ENCODE data around the gene ZNF660. TPM values are rescaled to one million over a fixed set of nuclear protein-coding genes. Genes with fewer than 3 reads are reported as not detected.

The ZNF660 gene
- total RNA-seq, result 0.94 and 1.3 TPM in 2 replicates

DNA sequence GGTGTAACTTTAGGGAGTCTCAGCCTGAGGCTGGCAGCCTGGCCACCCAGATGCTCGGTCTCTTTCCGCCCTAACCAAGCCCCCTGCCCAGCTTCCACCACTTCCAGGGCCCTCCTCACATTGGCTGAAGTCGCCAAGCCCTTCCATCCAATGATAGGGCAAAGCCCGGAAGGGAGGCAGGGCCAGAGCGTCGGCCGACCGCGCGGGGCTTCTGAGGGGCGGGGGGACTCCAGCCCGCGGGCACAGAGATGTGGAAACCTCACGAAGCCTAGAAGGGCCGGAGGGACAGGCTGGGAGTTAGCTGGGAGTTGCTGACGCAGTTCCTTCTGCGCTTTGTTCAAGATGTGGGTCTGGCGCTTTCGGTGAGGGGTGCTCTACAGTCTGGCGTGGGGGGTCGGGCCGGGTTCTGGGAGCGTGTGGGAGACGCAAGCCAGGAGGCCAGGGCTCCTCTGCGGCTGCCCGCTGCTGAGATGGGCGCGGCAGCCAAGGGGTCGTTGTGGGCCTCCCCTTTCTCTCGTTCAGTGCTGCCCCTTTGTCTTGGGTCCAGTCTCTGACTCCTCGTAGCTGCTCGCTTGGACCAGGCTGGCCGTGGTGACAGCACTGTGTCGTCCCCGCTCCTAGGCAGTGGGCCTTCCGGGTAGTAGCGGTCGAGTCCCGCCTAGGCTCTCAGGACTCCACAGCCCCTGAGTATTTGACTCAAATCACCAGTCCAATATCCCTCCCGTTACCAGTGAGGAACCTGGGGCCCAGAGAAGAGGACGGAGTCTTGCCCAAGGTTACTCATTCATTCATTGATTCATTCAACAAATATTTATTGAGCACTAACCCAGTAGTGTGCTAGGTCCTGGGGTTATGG, at the start of gene ZNF660:
Gene ZNF660, plus strand, starts transcription at position 319 of the 856 bp plus-strand sequence. CDS start 9,230 bp downstream, outside the sequence.

DNA sequence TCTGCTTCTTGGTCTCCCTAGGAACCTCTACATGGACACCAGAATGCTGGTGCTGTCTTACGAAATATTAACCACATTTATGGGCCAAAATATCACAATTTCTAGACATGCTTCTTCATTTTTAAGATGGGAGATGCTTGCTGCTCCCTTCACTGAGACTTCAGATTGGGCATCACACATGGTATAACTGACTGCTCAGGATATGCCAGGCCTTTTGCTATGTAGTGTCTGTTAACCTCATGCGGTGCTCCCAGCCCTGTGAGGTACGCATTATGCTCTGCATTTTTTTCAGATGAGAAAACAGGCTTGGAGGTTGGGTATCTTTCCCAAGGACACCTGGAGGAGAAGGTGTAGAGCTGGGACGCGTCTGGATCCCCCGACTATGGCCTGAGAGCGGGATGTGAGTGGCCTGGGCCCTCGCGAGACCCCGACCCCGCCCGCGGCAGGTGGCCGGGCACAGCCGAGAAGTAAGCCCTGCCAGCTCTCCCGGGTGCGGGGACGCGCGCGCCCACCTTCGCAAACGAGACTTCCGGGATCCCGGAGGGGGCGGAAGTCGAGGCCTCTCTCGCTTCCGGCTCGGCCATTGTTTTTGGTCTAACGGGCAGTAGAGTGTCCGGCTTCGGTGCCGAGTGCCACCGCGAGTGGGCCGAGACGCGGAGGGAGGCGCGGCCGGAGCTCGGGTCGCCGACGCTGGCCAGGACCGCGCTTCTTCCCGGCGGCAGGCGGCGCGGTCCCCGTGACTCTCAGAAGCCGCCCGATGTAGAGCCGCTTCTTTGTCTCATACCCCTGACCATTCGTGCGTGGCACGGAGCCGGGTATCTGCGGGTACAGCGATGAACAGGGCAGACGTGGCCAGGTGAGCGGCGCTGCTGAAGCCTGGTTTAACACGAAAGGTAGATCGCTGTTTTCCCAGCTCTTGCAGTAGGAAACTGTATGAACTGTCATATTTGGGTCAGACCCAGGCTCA, 29.9 kb upstream of the ZNF660 start, which contains the start of gene ZKSCAN7:
Gene ZKSCAN7, plus strand, starts transcription at position 568 of the 967 bp plus-strand sequence. CDS start 1,855 bp downstream, outside the sequence.

DNA sequence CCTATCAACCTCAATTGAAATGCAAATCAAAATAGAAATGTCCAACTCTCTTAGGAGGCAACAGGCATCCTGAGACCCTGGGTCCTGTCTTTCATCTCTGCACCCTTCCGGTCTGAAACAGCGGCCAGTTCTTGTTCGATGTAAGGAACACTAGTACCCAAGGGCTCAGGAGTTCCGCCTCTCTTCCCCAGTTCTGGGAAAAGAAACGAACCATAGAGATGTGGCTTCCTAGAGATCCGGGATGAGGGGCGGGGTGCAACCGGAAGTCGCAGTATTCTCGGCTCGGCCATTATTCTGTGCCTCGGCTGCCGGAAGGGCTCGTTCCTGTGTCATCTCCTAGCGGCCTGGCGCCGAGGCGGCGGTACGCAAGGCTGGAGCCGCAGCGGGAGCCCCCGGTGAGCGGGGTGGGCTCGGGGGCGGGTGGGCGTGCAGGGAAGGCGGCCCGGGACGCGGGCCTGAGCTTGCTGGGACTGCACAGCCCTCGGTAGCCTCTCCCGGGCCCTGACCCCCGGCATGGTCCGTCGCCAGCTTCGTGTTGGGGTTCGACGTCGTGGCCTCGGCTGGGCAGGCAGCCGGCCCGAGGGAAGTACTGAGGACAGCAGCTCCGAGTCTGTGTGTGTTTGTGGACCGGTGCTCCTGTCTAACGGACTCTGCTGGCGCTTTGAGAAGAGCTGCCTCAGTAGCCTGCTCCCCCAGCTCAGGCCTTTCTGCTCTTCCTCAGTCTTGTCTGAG, 40.2 kb downstream of the ZNF660 start, which contains the start of gene ZNF197:
Gene ZNF197, plus strand, starts transcription at position 288 of the 732 bp plus-strand sequence. CDS start 4,119 bp downstream, outside the sequence.

DNA sequence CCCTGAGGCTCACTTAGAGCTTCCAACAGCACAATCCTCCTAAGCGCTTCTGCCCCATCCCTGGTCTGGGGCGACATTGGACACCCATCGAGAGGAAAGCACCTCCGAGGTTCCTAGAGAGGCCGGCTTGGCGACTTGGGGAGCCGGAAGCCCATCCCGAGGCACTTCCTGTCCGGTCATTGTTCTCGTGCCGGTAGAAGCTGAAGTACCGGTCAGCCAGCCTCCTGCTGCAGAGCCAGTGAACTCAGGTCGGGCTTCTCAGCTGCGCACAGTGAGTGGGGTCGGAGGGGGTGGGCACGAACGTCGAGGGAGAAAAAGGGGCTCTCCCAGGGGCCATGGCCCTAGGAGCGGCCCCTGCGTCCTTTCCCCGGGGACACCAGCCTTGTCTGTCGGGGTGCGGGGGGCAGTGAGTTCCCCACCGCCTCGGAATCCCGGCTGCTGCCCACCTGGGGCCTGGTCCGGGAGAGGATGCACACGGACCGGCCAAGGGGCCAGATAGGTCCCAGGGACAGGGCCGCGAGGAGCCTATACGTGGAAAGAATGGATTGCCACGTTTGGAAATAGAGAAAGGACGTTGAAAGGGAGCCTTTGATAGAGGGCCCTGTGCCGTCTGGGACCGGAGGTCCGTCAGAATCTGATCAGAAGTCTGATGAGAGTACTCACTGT, 63.9 kb downstream of the ZNF660 start, which contains the start of gene ZNF35:
Gene ZNF35, plus strand, starts transcription at position 169 of the 666 bp plus-strand sequence. CDS start 2,336 bp downstream, outside the sequence.

Other genes starting within 250 kb of the ZNF660 start
- gene TCAIM, start 246.2 kb upstream of the ZNF660 start, total RNA-seq, result 15.2 and 22.2 TPM in 2 replicates
- 5.9 and 6.4 TPM in 2 replicates for gene ZNF445, start 107.3 kb upstream of the ZNF660 start, total RNA-seq
- gene ZKSCAN7, start 29.8 kb upstream of the ZNF660 start, total RNA-seq, result 4.1 and 4.4 TPM in 2 replicates
- 12.7 and 15.7 TPM in 2 replicates for gene ZNF197, start 40.1 kb downstream of the ZNF660 start, total RNA-seq
- gene ZNF35, start 63.8 kb downstream of the ZNF660 start, total RNA-seq, result 5.1 and 7.4 TPM in 2 replicates
- gene ZNF502, start 127.7 kb downstream of the ZNF660 start, total RNA-seq, result 3.4 and 5.5 TPM in 2 replicates
- gene ZNF501, start 144.7 kb downstream of the ZNF660 start, total RNA-seq, result 3.8 and 4.6 TPM in 2 replicates
- 21.0 and 21.2 TPM in 2 replicates for gene KIAA1143, start 176.7 kb downstream of the ZNF660 start, total RNA-seq
- gene KIF15, start 176.8 kb downstream of the ZNF660 start, total RNA-seq, result 0.59 and 1.8 TPM in 2 replicates

Data from cardiac ventricle fibroblast (primary cell).